Measurements from ENCODE around the gene MOB3C. TPM values are rescaled to one million over a fixed set of nuclear protein-coding genes. Genes with fewer than 3 reads are reported as not detected.
"Not testable (repeated sequence)": the region's sequence is repeated elsewhere in the genome, so short reads cannot be mapped to it uniquely, and the experiment has no call there.

The MOB3C gene
- 10 to 100 TPM; 12.3 to 20.7 TPM for total RNA-seq

GRCh38 chr1:46616277-46617107 lies at the start of gene MOB3C:
Gene MOB3C (minus strand): TSS chr1:46616811. CDS start chr1:46613321, 3,490 bp downstream.
- H3K27me3 Mint-ChIP-seq: no peaks in the 10 kb centered on the region
- ATAC-seq (peak; percentile 85 to 87), DNase-seq (ENCODE audit: low spot score) (peak; percentile 81)
- no peaks in the 10 kb centered on the region for H3K9me3 Mint-ChIP-seq
- H3K27ac Mint-ChIP-seq: peak within 1 kb of the TSS; percentile 77 to 91
- peaks cover 34 to 38% of the 10 kb centered on the region in 2 donors for H3K4me1 Mint-ChIP-seq (ENCODE audit: low read depth in 2 of 2)
- H3K36me3 Mint-ChIP-seq: no peaks in the 10 kb centered on the region
- peak within 1 kb of the TSS; percentile 88 for H3K4me3 Mint-ChIP-seq

- peaks cover 9% of the 10 kb centered on the region for H3K36me3 Mint-ChIP-seq
- no peaks in the 10 kb centered on the region for H3K9me3 Mint-ChIP-seq
- H3K27me3 Mint-ChIP-seq: no peaks in the 10 kb centered on the region
- DNase-seq (ENCODE audit: low spot score): no peak
- ATAC-seq: no peak
- H3K27ac Mint-ChIP-seq: no peak overlapping the region
- peak overlapping the region; percentile 85 for H3K4me3 Mint-ChIP-seq
- peaks cover 15 to 16% of the 10 kb centered on the region in 2 donors for H3K4me1 Mint-ChIP-seq (ENCODE audit: low read depth in 2 of 2)
These were observed 49.4 kb upstream of the MOB3C start for GRCh38 chr1:46665983-46666382.

GRCh38 chr1:46662919-46663318 lies 46.3 kb upstream of the MOB3C start:
- not testable (repeated sequence) for H3K9me3 Mint-ChIP-seq; H3K27ac Mint-ChIP-seq; ATAC-seq; DNase-seq (ENCODE audit: low spot score); H3K36me3 Mint-ChIP-seq; H3K27me3 Mint-ChIP-seq; H3K4me3 Mint-ChIP-seq
- H3K4me1 Mint-ChIP-seq (ENCODE audit: low read depth in 2 of 2): peaks cover 15 to 16% of the 10 kb centered on the region in 2 donors

GRCh38 chr1:46660116-46660515 lies 43.5 kb upstream of the MOB3C start:
- not testable (repeated sequence) for H3K4me1 Mint-ChIP-seq (ENCODE audit: low read depth in 2 of 2); DNase-seq (ENCODE audit: low spot score); ATAC-seq; H3K27me3 Mint-ChIP-seq; H3K9me3 Mint-ChIP-seq; H3K27ac Mint-ChIP-seq; H3K4me3 Mint-ChIP-seq
- peaks cover 17% of the 10 kb centered on the region for H3K36me3 Mint-ChIP-seq

GRCh38 chr1:46659307-46659870 lies 42.8 kb upstream of the MOB3C start:
- Mint-ChIP-seq H3K4me1 (ENCODE audit: low read depth in 2 of 2) (no peaks in the 10 kb centered on the region), H3K27me3 (no peaks in the 10 kb centered on the region), H3K36me3 (peaks cover 17% of the 10 kb centered on the region), H3K27ac (no peak overlapping the region), H3K9me3 (no peaks in the 10 kb centered on the region), H3K4me3 (no peak overlapping the region)
- ATAC-seq (no peak), DNase-seq (ENCODE audit: low spot score) (no peak)

GRCh38 chr1:46657775-46658174 lies 41.2 kb upstream of the MOB3C start:
- H3K9me3 Mint-ChIP-seq: no peaks in the 10 kb centered on the region
- ATAC-seq: no peak
- no peak overlapping the region for H3K4me3 Mint-ChIP-seq
- no peaks in the 10 kb centered on the region for H3K27me3 Mint-ChIP-seq
- no peak for DNase-seq (ENCODE audit: low spot score)
- H3K27ac Mint-ChIP-seq: no peak overlapping the region
- no peaks in the 10 kb centered on the region for H3K4me1 Mint-ChIP-seq (ENCODE audit: low read depth in 2 of 2)
- peaks cover 16% of the 10 kb centered on the region for H3K36me3 Mint-ChIP-seq

- Mint-ChIP-seq H3K4me1 (ENCODE audit: low read depth in 2 of 2) (no peaks in the 10 kb centered on the region), H3K4me3 (no peak overlapping the region), H3K27ac (no peak overlapping the region), H3K9me3 (no peaks in the 10 kb centered on the region), H3K36me3 (peaks cover 16% of the 10 kb centered on the region), H3K27me3 (no peaks in the 10 kb centered on the region)
- DNase-seq (ENCODE audit: low spot score): no peak
- ATAC-seq: no peak
These were observed 40.0 kb upstream of the MOB3C start for GRCh38 chr1:46656643-46657042.

GRCh38 chr1:46655848-46656247 lies 39.2 kb upstream of the MOB3C start:
- ATAC-seq (no peak), DNase-seq (ENCODE audit: low spot score) (no peak)
- no peak overlapping the region for H3K4me3 Mint-ChIP-seq
- no peak overlapping the region for H3K27ac Mint-ChIP-seq
- H3K27me3 Mint-ChIP-seq: no peaks in the 10 kb centered on the region
- H3K9me3 Mint-ChIP-seq: no peaks in the 10 kb centered on the region
- H3K36me3 Mint-ChIP-seq: peaks cover 16% of the 10 kb centered on the region
- H3K4me1 Mint-ChIP-seq (ENCODE audit: low read depth in 2 of 2): no peaks in the 10 kb centered on the region

- not testable (repeated sequence) for H3K9me3 Mint-ChIP-seq; DNase-seq (ENCODE audit: low spot score); ATAC-seq; H3K4me3 Mint-ChIP-seq; H3K27me3 Mint-ChIP-seq; H3K27ac Mint-ChIP-seq; H3K4me1 Mint-ChIP-seq (ENCODE audit: low read depth in 2 of 2)
- peaks cover 23% of the 10 kb centered on the region for H3K36me3 Mint-ChIP-seq
These were observed 38.1 kb upstream of the MOB3C start for GRCh38 chr1:46654698-46655097.

- H3K4me3 Mint-ChIP-seq: no peak overlapping the region
- no peaks in the 10 kb centered on the region for H3K4me1 Mint-ChIP-seq (ENCODE audit: low read depth in 2 of 2)
- no peaks in the 10 kb centered on the region for H3K27me3 Mint-ChIP-seq
- H3K27ac Mint-ChIP-seq: no peak overlapping the region
- peaks cover 23% of the 10 kb centered on the region for H3K36me3 Mint-ChIP-seq
- H3K9me3 Mint-ChIP-seq: peaks cover 2% of the 10 kb centered on the region
- DNase-seq (ENCODE audit: low spot score) (no peak), ATAC-seq (no peak)
These were observed 37.4 kb upstream of the MOB3C start for GRCh38 chr1:46654012-46654411.

- H3K36me3 Mint-ChIP-seq: peaks cover 23% of the 10 kb centered on the region
- no peak for DNase-seq (ENCODE audit: low spot score)
These were observed 36.9 kb upstream of the MOB3C start for GRCh38 chr1:46653405-46653958.

GRCh38 chr1:46652321-46653100 lies 35.9 kb upstream of the MOB3C start:
- Mint-ChIP-seq H3K9me3 (peaks cover 2% of the 10 kb centered on the region), H3K27ac (no peak overlapping the region), H3K36me3 (peaks cover 25% of the 10 kb centered on the region), H3K27me3 (no peaks in the 10 kb centered on the region), H3K4me1 (ENCODE audit: low read depth in 2 of 2) (no peaks in the 10 kb centered on the region), H3K4me3 (no peak overlapping the region)
- DNase-seq (ENCODE audit: low spot score): no peak
- no peak for ATAC-seq

More at GRCh38 chr1:46653405-46653958, 36.9 kb upstream of the MOB3C start:
- no peak for ATAC-seq
- no peaks in the 10 kb centered on the region for H3K27me3 Mint-ChIP-seq
- no peaks in the 10 kb centered on the region for H3K4me1 Mint-ChIP-seq (ENCODE audit: low read depth in 2 of 2)
- no peak overlapping the region for H3K27ac Mint-ChIP-seq
- no peak overlapping the region for H3K4me3 Mint-ChIP-seq
- H3K9me3 Mint-ChIP-seq: peaks cover 2% of the 10 kb centered on the region

- not testable (repeated sequence) for DNase-seq (ENCODE audit: low spot score); ATAC-seq; H3K9me3 Mint-ChIP-seq; H3K4me3 Mint-ChIP-seq; H3K27ac Mint-ChIP-seq; H3K4me1 Mint-ChIP-seq (ENCODE audit: low read depth in 2 of 2); H3K27me3 Mint-ChIP-seq
- H3K36me3 Mint-ChIP-seq: peaks cover 33% of the 10 kb centered on the region
These were observed 34.5 kb upstream of the MOB3C start for GRCh38 chr1:46651152-46651551.
